B cell (primary cell): ENCODE measurements around the gene GAREM2. TPM values are rescaled to one million over a fixed set of nuclear protein-coding genes. Genes with fewer than 3 reads are reported as not detected.

Source experiments
- ATAC-seq: fragments of 200-7000 bp; cut with Tn5 transposase; one replicate; pipeline ENCODE4 v1.10.0; 2021; ENCODE audit warnings: low read depth, mild to moderate bottlenecking, moderate number of reproducible peaks, moderate library complexity
- CTCF ChIA-PET: fragments of 350-600 bp; sonication (Branson Sonifier 250); formaldehyde crosslinking; loops from one replicate; lab custom pipeline; 2021; ENCODE audit warnings: antibody characterized with exemption, inconsistent platforms; lab: Charles Lee
- POLR2A ChIA-PET: fragments of 350-600 bp; sonication (Branson Sonifier 250); formaldehyde crosslinking; loops from one replicate; lab custom pipeline; 2021; ENCODE audit warnings: antibody characterized with exemption; lab: Charles Lee
- DNase-seq: peaks from one replicate; pipeline ENCODE4 v3.0.0; 2013
- H2AFZ ChIP-seq: 2 replicates; pipeline ENCODE4 v1.6.1; 2012; ENCODE audit warnings: mild to moderate bottlenecking, low read depth, low read length; ENCODE audit not compliant: insufficient read depth, poor library complexity, severe bottlenecking
- H3K27ac ChIP-seq, 2 donors: 1 replicate in 1 of 2; 2 replicates in 1 of 2; pipeline ENCODE4 v1.5.1; 2012 to 2013; ENCODE audit warnings: low read length in 2 of 2, mild to moderate bottlenecking in 2 of 2, moderate library complexity in 1 of 2
- H3K27me3 ChIP-seq, 4 experiments: fragments of 200-600 bp in 1 of 4; sonication (generic) in 1 of 4; replicated peaks in 1 of 4; 1 replicate in 2 of 4; 2 replicates in 2 of 4; pipeline versions ENCODE4 v1.6.1 to v1.7.0; 2013 to 2016; ENCODE audit warnings: low read length in 3 of 4, mild to moderate bottlenecking in 2 of 4, mixed read lengths in 1 of 4, moderate library complexity in 1 of 4; ENCODE audit not compliant: insufficient read depth in 4 of 4, control insufficient read depth in 3 of 4; ENCODE audit errors: control extremely low read depth in 1 of 4
- H3K36me3 ChIP-seq, 2 experiments: replicated peaks in 1 of 2; 1 replicate in 1 of 2; 2 replicates in 1 of 2; pipeline versions ENCODE4 v1.6.1 to v1.7.1; 2013; ENCODE audit warnings: low read length in 1 of 2; ENCODE audit not compliant: insufficient read depth in 2 of 2, control insufficient read depth in 1 of 2; ENCODE audit errors: control extremely low read depth in 1 of 2, extremely low read depth in 1 of 2
- H3K4me1 ChIP-seq, 2 donors: fragments of 200-600 bp in 1 of 2; sonication (generic) in 1 of 2; 1 replicate in 1 of 2; 2 replicates in 1 of 2; pipeline versions ENCODE4 v1.5.1 to v1.6.1; 2013 to 2017; ENCODE audit warnings: low read length in 2 of 2; ENCODE audit not compliant: control insufficient read depth in 2 of 2, insufficient read depth in 2 of 2
- H3K4me2 ChIP-seq: replicated peaks from 2 replicates; pipeline ENCODE3; 2012; ENCODE audit warnings: mild to moderate bottlenecking, low read depth, low read length; ENCODE audit not compliant: poor library complexity, severe bottlenecking
- H3K4me3 ChIP-seq, 5 experiments: fragments of 200-600 bp in 1 of 5; sonication (generic) in 1 of 5; 1 replicate in 3 of 5; 2 replicates in 2 of 5; pipeline versions ENCODE4 v1.5.1 to v1.7.0; 2011 to 2016; ENCODE audit warnings: low read length in 4 of 5, mild to moderate bottlenecking in 4 of 5, low read depth in 2 of 5, control low read depth in 1 of 5, moderate library complexity in 1 of 5; ENCODE audit not compliant: insufficient read depth in 1 of 5; ENCODE audit errors: control extremely low read depth in 1 of 5, extremely low read depth in 1 of 5
- H3K79me2 ChIP-seq: fragments of 200-600 bp; sonication (generic); one replicate; pipeline ENCODE4 v1.6.0; 2016; ENCODE audit warnings: low read length; ENCODE audit not compliant: control insufficient read depth, insufficient read depth
- H3K9ac ChIP-seq: fragments of 200-600 bp; sonication (generic); 2 replicates; pipeline ENCODE4 v1.6.1; 2017; ENCODE audit warnings: mild to moderate bottlenecking, low read length, moderate library complexity
- H3K9me3 ChIP-seq, 3 donors: one replicate each; pipeline versions ENCODE4 v1.6.1 to v1.7.1; 2013; ENCODE audit warnings: low read length in 2 of 3; ENCODE audit not compliant: control insufficient read depth in 2 of 3, insufficient read depth in 1 of 3; ENCODE audit errors: control extremely low read depth in 1 of 3
- H4K20me1 ChIP-seq: 2 replicates; pipeline ENCODE4 v1.6.0; 2012; ENCODE audit warnings: mild to moderate bottlenecking, low read length; ENCODE audit not compliant: insufficient read depth, control insufficient read depth, poor library complexity, severe bottlenecking
- H3K27ac Mint-ChIP-seq: one replicate; pipeline ENCODE4 v1.8.0; 2021; ENCODE audit warnings: mixed read lengths
- H3K27me3 Mint-ChIP-seq: one replicate; pipeline ENCODE4 v1.8.0; 2021; ENCODE audit warnings: mixed read lengths
- H3K4me1 Mint-ChIP-seq: one replicate; pipeline ENCODE4 v1.8.0; 2021; ENCODE audit warnings: mixed read lengths
- H3K4me3 Mint-ChIP-seq: one replicate; pipeline ENCODE4 v1.8.0; 2021; ENCODE audit warnings: mixed read lengths
- H3K9me3 Mint-ChIP-seq: one replicate; pipeline ENCODE4 v1.8.0; 2022; ENCODE audit warnings: mixed read lengths; ENCODE audit not compliant: insufficient read depth
- EZH2 ChIP-seq: IDR thresholded peaks from 2 replicates; pipeline ENCODE4 v1.6.1; 2012; ENCODE audit warnings: borderline replicate concordance, low read depth, mild to moderate bottlenecking, moderate library complexity, low read length; ENCODE audit not compliant: insufficient read depth, poor library complexity, severe bottlenecking
- WGBS: methylation state at CpG from one replicate; pipeline ENCODE4 v1.1.5; 2013; ENCODE audit warnings: missing lambda C conversion rate; ENCODE audit not compliant: insufficient coverage; 5-methylcytosine and 5-hydroxymethylcytosine counted together
- intact Hi-C: fragments of 100-400 bp; cut with micrococcal nuclease; formaldehyde crosslinking; loops from one replicate; pipeline ENCODE4 v1.10.0; 2022
- polyA plus RNA-seq: library from polyadenylated mRNA; depleted of rRNA; stranded (reverse); fragments of >200 nt; gene quantifications from 2 replicates; pipeline ENCODE4 v1.2.3, GENCODE V29; 2012
- total RNA-seq, 2 donors: library from RNA; stranded (reverse); fragments of 120-200 nt in 1 of 2; gene quantifications; 1 replicate in 1 of 2; 2 replicates in 1 of 2; pipeline versions ENCODE4 v1.2.3 to v1.2.4, GENCODE V29; 2013 to 2022
- TF ChIP-seq, protein P1 (sequence below): fragments of 200-600 bp; IDR thresholded peaks from one replicate; pipeline ENCODE4 v1.8.0; 2022; ENCODE audit warnings: antibody characterized with exemption, mild to moderate bottlenecking

GAREM2 gene
- total and polyA plus RNA-seq, 2 donors (not counting 1 experiment from before 2014, with no cell fraction given), result 0.27 to 1.7 TPM

GRCh38 chr2:26161926-26162325, 11.0 kb upstream of the GAREM2 start:
- Histone ChIP-seq H3K4me2 (no peak overlapping the region), H3K9ac (no peak overlapping the region), H3K27ac (no peak overlapping the region), H2AFZ (no peak overlapping the region), H3K9me3 (peaks cover 0 to 1% (median 1%) of the 10 kb centered on the region in 3 donors), H3K4me3 (no peak overlapping the region), H3K27me3 (no peaks in the 10 kb centered on the region), H3K4me1 (no peaks in the 10 kb centered on the region), H3K36me3 (no peaks in the 10 kb centered on the region), H3K79me2 (no peaks in the 10 kb centered on the region), H4K20me1 (no peaks in the 10 kb centered on the region)
- no peak overlapping the region for H3K27ac Mint-ChIP-seq
- intact Hi-C loops, result no loop called here
- no peaks in the 10 kb centered on the region for H3K27me3 Mint-ChIP-seq
- TF ChIP-seq, protein P1, sequence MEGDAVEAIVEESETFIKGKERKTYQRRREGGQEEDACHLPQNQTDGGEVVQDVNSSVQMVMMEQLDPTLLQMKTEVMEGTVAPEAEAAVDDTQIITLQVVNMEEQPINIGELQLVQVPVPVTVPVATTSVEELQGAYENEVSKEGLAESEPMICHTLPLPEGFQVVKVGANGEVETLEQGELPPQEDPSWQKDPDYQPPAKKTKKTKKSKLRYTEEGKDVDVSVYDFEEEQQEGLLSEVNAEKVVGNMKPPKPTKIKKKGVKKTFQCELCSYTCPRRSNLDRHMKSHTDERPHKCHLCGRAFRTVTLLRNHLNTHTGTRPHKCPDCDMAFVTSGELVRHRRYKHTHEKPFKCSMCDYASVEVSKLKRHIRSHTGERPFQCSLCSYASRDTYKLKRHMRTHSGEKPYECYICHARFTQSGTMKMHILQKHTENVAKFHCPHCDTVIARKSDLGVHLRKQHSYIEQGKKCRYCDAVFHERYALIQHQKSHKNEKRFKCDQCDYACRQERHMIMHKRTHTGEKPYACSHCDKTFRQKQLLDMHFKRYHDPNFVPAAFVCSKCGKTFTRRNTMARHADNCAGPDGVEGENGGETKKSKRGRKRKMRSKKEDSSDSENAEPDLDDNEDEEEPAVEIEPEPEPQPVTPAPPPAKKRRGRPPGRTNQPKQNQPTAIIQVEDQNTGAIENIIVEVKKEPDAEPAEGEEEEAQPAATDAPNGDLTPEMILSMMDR, result no peak
- TF ChIP-seq EZH2, result no peak
- CTCF ChIA-PET, result interaction anchor here (1.0 kb wide), 1 partner anchor 17 kb away, joined by 5 read pairs; no protein-coding TSS in a partner anchor
- peaks cover 3% of the 10 kb centered on the region for H3K9me3 Mint-ChIP-seq
- ATAC-seq, result no peak
- no peaks in the 10 kb centered on the region for H3K4me1 Mint-ChIP-seq
- POLR2A ChIA-PET, result no interaction called here
- no peak overlapping the region for H3K4me3 Mint-ChIP-seq
- WGBS, result 99% methylated on average over 7 of the region's 7 CpGs
- no peak for DNase-seq

GRCh38 chr2:26162963-26163362, 9.9 kb upstream of the GAREM2 start:
- ChIA-PET POLR2A (no interaction called here), CTCF (no interaction called here)
- DNase-seq (no peak), ATAC-seq (no peak)
- Mint-ChIP-seq H3K9me3 (no peaks in the 10 kb centered on the region), H3K4me3 (no peak overlapping the region), H3K4me1 (no peaks in the 10 kb centered on the region), H3K27ac (no peak overlapping the region), H3K27me3 (no peaks in the 10 kb centered on the region)
- intact Hi-C loops, result no loop called here
- H3K4me2 ChIP-seq, result no peak overlapping the region
- H3K9me3 ChIP-seq, result no peaks in the 10 kb centered on the region
- no peak for TF ChIP-seq EZH2
- TF ChIP-seq, protein P1, result no peak
- no peaks in the 10 kb centered on the region for H3K27me3 ChIP-seq
- H4K20me1 ChIP-seq, result no peaks in the 10 kb centered on the region
- H3K4me3 ChIP-seq, result no peak overlapping the region
- WGBS, result 96% methylated on average over 9 of the region's 10 CpGs
- no peaks in the 10 kb centered on the region for H3K79me2 ChIP-seq
- no peak overlapping the region for H3K9ac ChIP-seq
- H3K27ac ChIP-seq, result no peak overlapping the region
- no peaks in the 10 kb centered on the region for H3K36me3 ChIP-seq
- H3K4me1 ChIP-seq, result no peaks in the 10 kb centered on the region
- H2AFZ ChIP-seq, result no peak overlapping the region
